Measurements from ENCODE around the gene CIAPIN1. TPM values are rescaled to one million over a fixed set of nuclear protein-coding genes. Genes with fewer than 3 reads are reported as not detected.

Gene CIAPIN1
- total and polyA plus RNA-seq, 2 of the 8 experiments (the other 6 are each of a cell fraction or from before 2014, with no cell fraction given): 76.8 to 83.6 TPM

- TF ChIP-seq SP4 (IDR thresholded peaks at IDR 0.05; ENCODE audit: low read length) (no peak), EP300 (IDR thresholded peaks at IDR 0.05; ENCODE audit: borderline replicate concordance in 1 of 2, low read depth in 2 of 2, low read length in 2 of 2) (peak in 1 of 2 experiments; percentile 25; a peak in 1 of 3 replicates)
- TF ChIP-seq, protein P1, sequence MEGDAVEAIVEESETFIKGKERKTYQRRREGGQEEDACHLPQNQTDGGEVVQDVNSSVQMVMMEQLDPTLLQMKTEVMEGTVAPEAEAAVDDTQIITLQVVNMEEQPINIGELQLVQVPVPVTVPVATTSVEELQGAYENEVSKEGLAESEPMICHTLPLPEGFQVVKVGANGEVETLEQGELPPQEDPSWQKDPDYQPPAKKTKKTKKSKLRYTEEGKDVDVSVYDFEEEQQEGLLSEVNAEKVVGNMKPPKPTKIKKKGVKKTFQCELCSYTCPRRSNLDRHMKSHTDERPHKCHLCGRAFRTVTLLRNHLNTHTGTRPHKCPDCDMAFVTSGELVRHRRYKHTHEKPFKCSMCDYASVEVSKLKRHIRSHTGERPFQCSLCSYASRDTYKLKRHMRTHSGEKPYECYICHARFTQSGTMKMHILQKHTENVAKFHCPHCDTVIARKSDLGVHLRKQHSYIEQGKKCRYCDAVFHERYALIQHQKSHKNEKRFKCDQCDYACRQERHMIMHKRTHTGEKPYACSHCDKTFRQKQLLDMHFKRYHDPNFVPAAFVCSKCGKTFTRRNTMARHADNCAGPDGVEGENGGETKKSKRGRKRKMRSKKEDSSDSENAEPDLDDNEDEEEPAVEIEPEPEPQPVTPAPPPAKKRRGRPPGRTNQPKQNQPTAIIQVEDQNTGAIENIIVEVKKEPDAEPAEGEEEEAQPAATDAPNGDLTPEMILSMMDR (IDR thresholded peaks at IDR 0.05; ENCODE audit: control extremely low read depth in 1 of 3, insufficient read depth in 1 of 3, low read depth in 1 of 3, low read length in 3 of 3): peak; percentile 69 to 97 (median 89)
These were observed 28.6 kb upstream of the CIAPIN1 start (continued) for GRCh38 chr16:57475711-57476339.

Data from H1 (cell line).